Keratinocyte (primary cell): ENCODE measurements around the gene IGFL4. TPM values are rescaled to one million over a fixed set of nuclear protein-coding genes. Genes with fewer than 3 reads are reported as not detected.

Experiments used
- DNase-seq: peaks from one replicate; pipeline ENCODE4 v3.0.0-alpha.2; 2011; ENCODE audit warnings: low read depth, missing footprints, low spot score
- FAIRE-seq: peaks from 2 replicates; lab custom pipeline; 2011; peaks lifted over from hg19 to GRCh38; lab: Jason Lieb, UNC
- H2AFZ ChIP-seq: 2 replicates; pipeline ENCODE4 v1.6.0; 2012; ENCODE audit warnings: low read length, control low read depth, inconsistent platforms; ENCODE audit not compliant: control insufficient read depth
- H3K27ac ChIP-seq: 2 replicates; pipeline ENCODE4 v1.5.1; 2011; ENCODE audit warnings: low read length; ENCODE audit not compliant: control insufficient read depth, insufficient read depth
- H3K27me3 ChIP-seq: 3 replicates; pipeline ENCODE4 v1.6.0; 2011; ENCODE audit warnings: low read length; ENCODE audit not compliant: control insufficient read depth, insufficient read depth; ENCODE audit errors: extremely low read depth
- H3K36me3 ChIP-seq, 2 experiments: 2 replicates in 1 of 2; 3 replicates in 1 of 2; pipeline ENCODE4 v1.5.1; 2011; ENCODE audit warnings: low read length in 2 of 2, mild to moderate bottlenecking in 1 of 2; ENCODE audit not compliant: control insufficient read depth in 2 of 2, insufficient read depth in 2 of 2; ENCODE audit errors: extremely low read depth in 1 of 2
- H3K4me1 ChIP-seq: 3 replicates; pipeline ENCODE4 v1.5.1; 2011; ENCODE audit warnings: low read length; ENCODE audit not compliant: control insufficient read depth, insufficient read depth; ENCODE audit errors: extremely low read depth
- H3K4me2 ChIP-seq: 3 replicates; pipeline ENCODE4 v1.6.0; 2011; ENCODE audit warnings: low read depth, low read length; ENCODE audit not compliant: control insufficient read depth, insufficient read depth; ENCODE audit errors: extremely low read depth
- H3K4me3 ChIP-seq, 3 experiments: fragments of 200-600 bp in 1 of 3; sonication (generic) in 1 of 3; 2 replicates in 2 of 3; 3 replicates in 1 of 3; pipeline ENCODE4 v1.5.1; 2011 to 2016; ENCODE audit warnings: low read length in 3 of 3, mild to moderate bottlenecking in 3 of 3, control low read depth in 2 of 3, inconsistent platforms in 1 of 3, low read depth in 1 of 3, mixed read lengths in 1 of 3, mixed run types in 1 of 3, moderate library complexity in 1 of 3; ENCODE audit not compliant: control insufficient read depth in 2 of 3, insufficient read depth in 2 of 3; ENCODE audit errors: extremely low read depth in 1 of 3
- H3K79me2 ChIP-seq: 2 replicates; pipeline ENCODE4 v1.6.0; 2012; ENCODE audit warnings: low read length; ENCODE audit not compliant: control insufficient read depth, insufficient read depth
- H3K9ac ChIP-seq: 3 replicates; pipeline ENCODE4 v1.6.0; 2011; ENCODE audit warnings: low read length; ENCODE audit not compliant: control insufficient read depth, insufficient read depth; ENCODE audit errors: extremely low read depth
- H3K9me1 ChIP-seq: 3 replicates; pipeline ENCODE4 v1.6.0; 2011; ENCODE audit warnings: low read length; ENCODE audit not compliant: control insufficient read depth, insufficient read depth; ENCODE audit errors: extremely low read depth
- H3K9me3 ChIP-seq: 2 replicates; pipeline ENCODE4 v1.5.1; 2012; ENCODE audit warnings: low read depth, low read length; ENCODE audit not compliant: control insufficient read depth
- H4K20me1 ChIP-seq: 3 replicates; pipeline ENCODE4 v1.6.0; 2011; ENCODE audit warnings: low read length; ENCODE audit not compliant: control insufficient read depth, insufficient read depth; ENCODE audit errors: extremely low read depth
- CTCF ChIP-seq, 3 experiments: IDR thresholded peaks in 1 of 3; conservative IDR thresholded peaks in 1 of 3; optimal IDR thresholded peaks in 1 of 3; 2 replicates in 2 of 3; 3 replicates in 1 of 3; pipeline versions ENCODE3 to v1.5.1; 2011; ENCODE audit warnings: low read length in 3 of 3, mild to moderate bottlenecking in 3 of 3, moderate library complexity in 2 of 3, control low read depth in 1 of 3, inconsistent platforms in 1 of 3; ENCODE audit not compliant: insufficient read depth in 2 of 3; ENCODE audit errors: extremely low read depth in 1 of 3
- EZH2 ChIP-seq: IDR thresholded peaks from one replicate; pipeline ENCODE4 v1.6.1; 2012; ENCODE audit warnings: inconsistent platforms, mild to moderate bottlenecking, low read length, moderate library complexity
- dilution Hi-C: fragments of 300-500 bp; cut with MboI; formaldehyde crosslinking; loops from one replicate; pipeline ENCODE4 v1.7.0; 2020; ENCODE audit warnings: low sequenced_read_pairs; ENCODE audit not compliant: extremely low pct_ligation_motif_present
- polyA plus RNA-seq, 5 experiments: library from polyadenylated mRNA; depleted of rRNA in 3 of 5; stranded (reverse) in 3 of 5; stranded (forward) in 1 of 5; unstranded in 1 of 5; fragments of >200 nt; gene quantifications; 1 replicate in 1 of 5; 2 replicates in 3 of 5; 3 replicates in 1 of 5; pipeline versions ENCODE4 v1.2.1 to v1.2.3, GENCODE V29; 2011 to 2012; ENCODE audit warnings: missing spikeins in 2 of 5, low read depth in 1 of 5, low replicate concordance in 1 of 5

The IGFL4 gene
- polyA plus RNA-seq, 1 donor (not counting 4 experiments of a cell fraction or from before 2014, with no cell fraction given): not detected

- Histone ChIP-seq H4K20me1 (no peaks in the 10 kb centered on the region), H3K4me2 (peak overlapping the region; percentile 86), H2AFZ (no peak overlapping the region), H3K27me3 (peaks cover 28% of the 10 kb centered on the region), H3K9ac (no peak overlapping the region), H3K9me3 (peaks cover 3% of the 10 kb centered on the region), H3K9me1 (no peaks in the 10 kb centered on the region), H3K36me3 (no peaks in the 10 kb centered on the region), H3K4me1 (peaks cover 37% of the 10 kb centered on the region), H3K79me2 (no peaks in the 10 kb centered on the region), H3K4me3 (no peak overlapping the region), H3K27ac (no peak overlapping the region)
- FAIRE-seq (no peak), DNase-seq (no peak)
- TF ChIP-seq CTCF (optimal IDR thresholded peaks at IDR 0.05 in 1 of 3, IDR thresholded peaks at IDR 0.05 in 1 of 3, conservative IDR thresholded peaks at IDR 0.05 in 1 of 3; ENCODE audit: extremely low read depth in 1 of 3, insufficient read depth in 2 of 3, low read length in 3 of 3): no peak
- dilution Hi-C loops: no loop called here
These were observed 37.0 kb upstream of the IGFL4 start for GRCh38 chr19:46077815-46078167.

GRCh38 chr19:46076951-46077814 is 36.4 kb upstream of the IGFL4 start:
- Histone ChIP-seq H3K36me3 (no peaks in the 10 kb centered on the region), H3K4me1 (peaks cover 31% of the 10 kb centered on the region), H2AFZ (no peak overlapping the region), H3K4me2 (peak overlapping the region; percentile 86), H4K20me1 (no peaks in the 10 kb centered on the region), H3K4me3 (peak overlapping the region; percentile 17 to 55 (median 49)), H3K27me3 (peaks cover 28% of the 10 kb centered on the region), H3K79me2 (no peaks in the 10 kb centered on the region), H3K27ac (no peak overlapping the region), H3K9me3 (peaks cover 3% of the 10 kb centered on the region), H3K9me1 (no peaks in the 10 kb centered on the region), H3K9ac (no peak overlapping the region)
- peak; percentile 76 for TF ChIP-seq EZH2
- TF ChIP-seq CTCF (optimal IDR thresholded peaks at IDR 0.05 in 1 of 3, IDR thresholded peaks at IDR 0.05 in 1 of 3, conservative IDR thresholded peaks at IDR 0.05 in 1 of 3; ENCODE audit: extremely low read depth in 1 of 3, insufficient read depth in 2 of 3, low read length in 3 of 3): peak; percentile 93 to 100 (median 99)
- dilution Hi-C loops: no loop called here
- FAIRE-seq (peak; percentile 60), DNase-seq (no peak)
